Measurements from ENCODE around the gene C4orf50.

DNA sequence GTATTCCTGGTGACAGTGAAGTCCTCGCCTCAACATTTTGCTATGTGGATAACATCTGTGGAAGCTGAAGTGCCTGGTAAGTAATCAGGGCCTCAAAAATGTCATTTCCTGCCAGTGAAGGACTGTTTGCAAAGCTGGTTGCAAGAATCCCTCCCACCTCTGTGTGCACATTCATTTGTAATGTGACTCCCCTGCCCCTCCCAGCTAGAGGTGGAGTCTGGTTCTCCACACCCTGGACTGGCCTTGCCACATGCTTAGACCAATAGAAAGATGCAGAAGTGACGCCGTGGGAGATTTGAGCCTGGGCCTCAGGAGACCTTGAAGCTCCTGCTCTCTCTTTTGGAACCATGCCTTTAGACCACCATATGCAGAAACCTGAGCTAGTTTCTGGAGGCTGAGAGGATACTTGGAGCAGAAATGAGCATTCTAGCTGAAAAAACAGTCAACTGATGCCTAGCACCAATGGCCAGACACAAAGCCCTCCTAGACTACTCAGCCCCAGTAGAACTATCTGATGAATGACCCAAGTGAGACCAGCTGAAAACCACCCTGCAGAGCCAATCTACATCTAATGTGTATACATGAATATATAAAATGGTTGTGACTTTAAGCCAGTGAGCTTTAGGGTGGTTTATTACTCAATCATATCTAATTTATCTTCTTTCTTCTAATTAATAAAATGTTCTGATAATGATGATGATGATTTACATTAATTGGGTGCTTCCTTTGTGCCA, 77.6 kb downstream of the C4orf50 start:
- TF ChIP-seq, protein P1, sequence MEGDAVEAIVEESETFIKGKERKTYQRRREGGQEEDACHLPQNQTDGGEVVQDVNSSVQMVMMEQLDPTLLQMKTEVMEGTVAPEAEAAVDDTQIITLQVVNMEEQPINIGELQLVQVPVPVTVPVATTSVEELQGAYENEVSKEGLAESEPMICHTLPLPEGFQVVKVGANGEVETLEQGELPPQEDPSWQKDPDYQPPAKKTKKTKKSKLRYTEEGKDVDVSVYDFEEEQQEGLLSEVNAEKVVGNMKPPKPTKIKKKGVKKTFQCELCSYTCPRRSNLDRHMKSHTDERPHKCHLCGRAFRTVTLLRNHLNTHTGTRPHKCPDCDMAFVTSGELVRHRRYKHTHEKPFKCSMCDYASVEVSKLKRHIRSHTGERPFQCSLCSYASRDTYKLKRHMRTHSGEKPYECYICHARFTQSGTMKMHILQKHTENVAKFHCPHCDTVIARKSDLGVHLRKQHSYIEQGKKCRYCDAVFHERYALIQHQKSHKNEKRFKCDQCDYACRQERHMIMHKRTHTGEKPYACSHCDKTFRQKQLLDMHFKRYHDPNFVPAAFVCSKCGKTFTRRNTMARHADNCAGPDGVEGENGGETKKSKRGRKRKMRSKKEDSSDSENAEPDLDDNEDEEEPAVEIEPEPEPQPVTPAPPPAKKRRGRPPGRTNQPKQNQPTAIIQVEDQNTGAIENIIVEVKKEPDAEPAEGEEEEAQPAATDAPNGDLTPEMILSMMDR (IDR thresholded peaks at IDR 0.05; ENCODE audit: low read length) = no peak
- TF ChIP-seq EZH2phosphoT487 (IDR thresholded peaks at IDR 0.05; ENCODE audit: low read length) (no peak), EZH2 (optimal IDR thresholded peaks at IDR 0.05; ENCODE audit: low read depth, low read length) (no peak)
